ENCODE results near the gene BRINP2.

DNA sequence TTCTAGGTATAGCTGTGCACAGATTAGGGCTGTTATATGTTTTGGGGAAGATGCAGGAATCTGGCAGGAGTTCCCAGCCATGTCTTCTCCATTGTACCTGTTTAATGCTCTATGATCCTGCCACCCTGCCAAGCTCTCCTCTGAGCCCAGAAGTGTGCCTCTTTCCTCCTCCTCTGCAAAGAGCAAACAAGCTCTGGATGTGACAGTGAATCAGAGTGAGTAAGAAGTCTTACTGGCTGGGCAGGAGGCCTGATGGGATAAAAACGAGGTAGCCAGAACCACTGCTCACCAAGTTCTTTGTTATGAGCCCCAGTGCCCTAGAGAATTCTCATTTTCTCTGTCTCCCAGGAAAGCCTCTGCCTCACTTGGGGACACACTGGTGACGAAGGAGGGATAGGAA is 69.0 kb downstream of the BRINP2 start:
- TF ChIP-seq EZH2 (IDR thresholded peaks at IDR 0.05; ENCODE audit: borderline replicate concordance, low read length) (no peak), CTCF (IDR thresholded peaks at IDR 0.05; ENCODE audit: low read length) (no peak)
